Caco-2 (cell line): ENCODE data around the gene RALGDS. TPM values are rescaled to one million over a fixed set of nuclear protein-coding genes. Genes with fewer than 3 reads are reported as not detected.

Experiments used
- BruUV-seq: library from RNA; stranded (reverse); fragments of 400-500 nt; replicated peaks from 2 replicates; lab custom pipeline; 2021; lab: Mats Ljungman, UMichigan
- CTCF ChIA-PET: fragments of 300-600 bp; sonication (Branson Sonifier 250); formaldehyde crosslinking; loops from one replicate; lab custom pipeline; 2022; ENCODE audit warnings: antibody characterized with exemption; lab: Charles Lee
- POLR2A ChIA-PET: fragments of 300-600 bp; sonication (Branson Sonifier 250); formaldehyde crosslinking; loops from one replicate; lab custom pipeline; 2022; ENCODE audit warnings: antibody characterized with exemption; lab: Charles Lee
- DNase-seq, 2 experiments: peaks; one replicate each; pipeline versions ENCODE4 v3.0.0 to v3.0.0-alpha.2; 2020 to 2022
- H3K27me3 ChIP-seq: replicated peaks from 2 replicates; pipeline ENCODE4 v1.6.0; 2011; ENCODE audit warnings: low read length; ENCODE audit not compliant: control insufficient read depth, insufficient read depth
- H3K36me3 ChIP-seq: 2 replicates; pipeline ENCODE4 v1.5.1; 2011; ENCODE audit warnings: low read length; ENCODE audit not compliant: control insufficient read depth, insufficient read depth
- H3K4me1 ChIP-seq: fragments of 250-450 bp; sonication (Bioruptor Pico); 2 replicates; pipeline ENCODE4 v1.5.1; 2020; ENCODE audit warnings: mild to moderate bottlenecking
- H3K4me3 ChIP-seq: 2 replicates; pipeline ENCODE4 v1.5.1; 2011; ENCODE audit warnings: low read depth, mild to moderate bottlenecking, control low read depth, low read length
- H3K9me3 ChIP-seq: fragments of 250-450 bp; sonication (Bioruptor Pico); 2 replicates; pipeline ENCODE4 v1.5.1; 2020; ENCODE audit warnings: mild to moderate bottlenecking, moderate library complexity
- H3K27ac Mint-ChIP-seq: one replicate; pipeline ENCODE4 v1.8.0; 2022; ENCODE audit warnings: mixed read lengths; ENCODE audit not compliant: unreplicated experiment
- H3K27me3 Mint-ChIP-seq: one replicate; pipeline ENCODE4 v1.8.0; 2022; ENCODE audit warnings: mixed read lengths; ENCODE audit not compliant: insufficient read depth, unreplicated experiment
- H3K36me3 Mint-ChIP-seq: one replicate; pipeline ENCODE4 v1.8.0; 2022; ENCODE audit warnings: mild to moderate bottlenecking, mixed read lengths; ENCODE audit not compliant: insufficient read depth, unreplicated experiment
- H3K4me1 Mint-ChIP-seq: one replicate; pipeline ENCODE4 v1.8.0; 2022; ENCODE audit warnings: low read depth, mixed read lengths; ENCODE audit not compliant: unreplicated experiment
- H3K4me3 Mint-ChIP-seq: one replicate; pipeline ENCODE4 v1.8.0; 2022; ENCODE audit warnings: mild to moderate bottlenecking, moderate library complexity, mixed read lengths; ENCODE audit not compliant: unreplicated experiment
- H3K9me3 Mint-ChIP-seq: one replicate; pipeline ENCODE4 v1.8.0; 2022; ENCODE audit warnings: mixed read lengths; ENCODE audit not compliant: unreplicated experiment
- CTCF ChIP-seq, 2 experiments: fragments of 200-600 bp in 1 of 2; IDR thresholded peaks; 1 replicate in 1 of 2; 2 replicates in 1 of 2; pipeline versions ENCODE4 v1.5.1 to v1.8.0; 2011 to 2022; ENCODE audit warnings: antibody characterized with exemption in 1 of 2, control low read depth in 1 of 2, inconsistent platforms in 1 of 2, low read depth in 1 of 2, low read length in 1 of 2, mild to moderate bottlenecking in 1 of 2, moderate library complexity in 1 of 2; ENCODE audit not compliant: insufficient read depth in 1 of 2, severe bottlenecking in 1 of 2, unreplicated experiment in 1 of 2
- intact Hi-C: fragments of 100-400 bp; cut with micrococcal nuclease; formaldehyde crosslinking; loops from one replicate; pipeline ENCODE4 v1.10.0; 2022; ENCODE audit not compliant: unreplicated experiment
- total RNA-seq: library from RNA; stranded (reverse); gene quantifications from 2 replicates; pipeline ENCODE4 v1.2.3, GENCODE V29; 2022

The RALGDS gene
- total RNA-seq, 1 experiment from 2014 or later: 18.7 TPM

DNA sequence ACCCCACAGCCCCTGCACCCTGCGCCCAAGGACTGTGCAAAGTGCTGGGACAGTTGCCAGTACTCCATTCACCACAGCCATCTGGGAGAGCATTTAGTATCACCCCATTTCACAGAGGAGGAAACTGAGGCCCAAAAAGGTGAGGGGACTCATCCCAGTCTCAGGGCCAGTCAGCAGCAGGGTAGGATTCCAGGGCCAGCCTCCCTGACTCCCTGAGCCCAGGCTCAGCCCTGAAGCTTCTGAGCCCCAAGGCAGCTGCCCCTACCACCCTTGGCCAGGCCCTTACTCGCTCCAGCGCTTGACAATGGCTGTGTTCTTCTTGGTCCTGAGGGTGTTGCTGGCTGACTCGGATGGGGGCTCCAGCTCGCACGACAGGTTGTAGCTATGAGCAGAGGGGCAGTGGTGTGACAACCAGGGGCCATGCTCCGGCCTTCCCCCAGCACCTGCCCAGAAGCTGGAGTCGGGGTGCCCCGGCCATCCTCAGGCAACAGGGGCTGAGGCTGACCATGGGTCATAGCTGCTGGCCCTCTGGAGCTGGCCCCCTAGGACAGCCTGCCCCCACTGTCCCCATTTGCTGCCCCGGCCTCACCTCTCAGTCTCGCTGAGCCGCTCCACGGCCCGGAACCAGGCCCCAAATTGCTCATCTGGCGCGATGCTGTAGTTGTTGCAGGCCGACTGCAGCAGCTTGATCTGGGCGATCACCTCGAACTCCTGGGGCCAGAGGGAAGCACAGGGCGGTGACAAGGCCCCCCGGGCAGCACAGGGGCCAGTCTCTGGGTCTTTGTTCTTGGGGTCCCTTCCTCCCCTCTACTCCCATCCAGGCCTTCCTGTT lies 18.6 kb downstream of the RALGDS start:
- BruUV-seq: no TSS peak
- peaks cover 46% of the 10 kb centered on the region for H3K36me3 Mint-ChIP-seq
- Histone ChIP-seq H3K9me3 (no peaks in the 10 kb centered on the region), H3K36me3 (peaks cover 5% of the 10 kb centered on the region), H3K4me1 (no peaks in the 10 kb centered on the region), H3K27me3 (no peaks in the 10 kb centered on the region), H3K4me3 (no peak overlapping the region)
- no peaks in the 10 kb centered on the region for H3K4me1 Mint-ChIP-seq
- ChIA-PET POLR2A (no interaction called here), CTCF (interaction anchor here (1.0 to 1.7 kb wide), 2 partner anchors 42 kb away, joined by 3 to 10 read pairs; no protein-coding TSS in a partner anchor)
- no peaks in the 10 kb centered on the region for H3K9me3 Mint-ChIP-seq
- intact Hi-C loops: loop anchor here (1.0 kb wide), 1 partner anchor 45 kb away; no protein-coding TSS in a partner anchor
- no peak overlapping the region for H3K27ac Mint-ChIP-seq
- DNase-seq: no peak
- no peak for TF ChIP-seq CTCF (IDR thresholded peaks at IDR 0.05; ENCODE audit: insufficient read depth in 1 of 2, low read depth in 1 of 2, low read length in 1 of 2, severe bottlenecking in 1 of 2, unreplicated experiment in 1 of 2)
- H3K4me3 Mint-ChIP-seq: no peak overlapping the region
- H3K27me3 Mint-ChIP-seq: no peaks in the 10 kb centered on the region

GRCh38 chr9:133101356-133102189 lies 19.5 kb downstream of the RALGDS start:
- no peak overlapping the region for H3K4me3 ChIP-seq
- ChIA-PET POLR2A (no interaction called here), CTCF (interaction anchor here (1.0 kb wide), 1 partner anchor 43 kb away, joined by 3 read pairs; no protein-coding TSS in a partner anchor)
- peaks cover 5% of the 10 kb centered on the region for H3K36me3 ChIP-seq
- no peaks in the 10 kb centered on the region for H3K27me3 ChIP-seq
- H3K4me1 ChIP-seq: no peaks in the 10 kb centered on the region
- peaks cover 43% of the 10 kb centered on the region for H3K36me3 Mint-ChIP-seq
- TF ChIP-seq CTCF (IDR thresholded peaks at IDR 0.05; ENCODE audit: insufficient read depth in 1 of 2, low read depth in 1 of 2, low read length in 1 of 2, severe bottlenecking in 1 of 2, unreplicated experiment in 1 of 2): no peak
- peaks cover 2% of the 10 kb centered on the region for H3K9me3 Mint-ChIP-seq
- H3K27me3 Mint-ChIP-seq: no peaks in the 10 kb centered on the region
- intact Hi-C loops: no loop called here
- peaks cover 7% of the 10 kb centered on the region for H3K9me3 ChIP-seq
- peak in 1 of 2 experiments; percentile 34 for DNase-seq
- no peaks in the 10 kb centered on the region for H3K4me1 Mint-ChIP-seq
- no TSS peak for BruUV-seq
- no peak overlapping the region for H3K4me3 Mint-ChIP-seq
- no peak overlapping the region for H3K27ac Mint-ChIP-seq
